ENCODE results near the gene MAPK11. TPM values are rescaled to one million over a fixed set of nuclear protein-coding genes. Genes with fewer than 3 reads are reported as not detected.

Gene MAPK11
- total RNA-seq, 1 donor from 2014 or later = 29.0 TPM

GRCh38 chr22:50294319-50294656 lies 24.1 kb upstream of the MAPK11 start:
- intact Hi-C loops (cut with micrococcal nuclease) = no loop called here
- DNase-seq = no peak
- peaks cover 6% of the 10 kb centered on the region for H3K4me1 Mint-ChIP-seq
- H3K27ac Mint-ChIP-seq = no peak overlapping the region
- no peaks in the 10 kb centered on the region for H3K9me3 Mint-ChIP-seq
- no peaks in the 10 kb centered on the region for H3K36me3 Mint-ChIP-seq (ENCODE audit: low read depth)
- peaks cover 18% of the 10 kb centered on the region for H3K27me3 Mint-ChIP-seq
- H3K4me3 Mint-ChIP-seq = no peak overlapping the region

- Mint-ChIP-seq H3K9me3 (no peaks in the 10 kb centered on the region), H3K4me1 (peaks cover 6% of the 10 kb centered on the region), H3K4me3 (no peak overlapping the region), H3K36me3 (ENCODE audit: low read depth) (no peaks in the 10 kb centered on the region), H3K27me3 (peaks cover 14% of the 10 kb centered on the region), H3K27ac (no peak overlapping the region)
- intact Hi-C loops (cut with micrococcal nuclease) = no loop called here
- no peak for DNase-seq
Measured at GRCh38 chr22:50293441-50294318, 23.5 kb upstream of the MAPK11 start.

GRCh38 chr22:50292643-50293440 lies 22.7 kb upstream of the MAPK11 start:
- Mint-ChIP-seq H3K4me3 (peak overlapping the region; percentile 72), H3K9me3 (no peaks in the 10 kb centered on the region), H3K4me1 (peaks cover 6% of the 10 kb centered on the region), H3K27me3 (peaks cover 11% of the 10 kb centered on the region), H3K27ac (peak overlapping the region; percentile 22), H3K36me3 (ENCODE audit: low read depth) (no peaks in the 10 kb centered on the region)
- intact Hi-C loops (cut with micrococcal nuclease) = no loop called here
- DNase-seq = no peak

- intact Hi-C loops (cut with micrococcal nuclease) = no loop called here
- no peak overlapping the region for H3K27ac Mint-ChIP-seq
- DNase-seq = no peak
Measured at GRCh38 chr22:50289942-50290630, 19.9 kb upstream of the MAPK11 start.

GRCh38 chr22:50289151-50289941 lies 19.2 kb upstream of the MAPK11 start:
- intact Hi-C loops (cut with micrococcal nuclease) = no loop called here
- Mint-ChIP-seq H3K27me3 (peaks cover 11% of the 10 kb centered on the region), H3K27ac (no peak overlapping the region), H3K9me3 (no peaks in the 10 kb centered on the region), H3K4me1 (peaks cover 6% of the 10 kb centered on the region), H3K36me3 (ENCODE audit: low read depth) (no peaks in the 10 kb centered on the region), H3K4me3 (no peak overlapping the region)
- no peak for DNase-seq

More at GRCh38 chr22:50289942-50290630, 19.9 kb upstream of the MAPK11 start:
- H3K4me1 Mint-ChIP-seq = peaks cover 6% of the 10 kb centered on the region
- H3K4me3 Mint-ChIP-seq = no peak overlapping the region
- no peaks in the 10 kb centered on the region for H3K36me3 Mint-ChIP-seq (ENCODE audit: low read depth)
- H3K9me3 Mint-ChIP-seq = no peaks in the 10 kb centered on the region
- peaks cover 11% of the 10 kb centered on the region for H3K27me3 Mint-ChIP-seq

- intact Hi-C loops (cut with micrococcal nuclease) = no loop called here
Measured at GRCh38 chr22:50287731-50288130, 17.6 kb upstream of the MAPK11 start.

GRCh38 chr22:50286701-50287318 lies 16.6 kb upstream of the MAPK11 start:
- H3K27me3 Mint-ChIP-seq = peaks cover under 1% of the 10 kb centered on the region
- no peak overlapping the region for H3K4me3 Mint-ChIP-seq
- intact Hi-C loops (cut with micrococcal nuclease) = no loop called here
- H3K36me3 Mint-ChIP-seq (ENCODE audit: low read depth) = no peaks in the 10 kb centered on the region
- no peaks in the 10 kb centered on the region for H3K9me3 Mint-ChIP-seq
- no peak overlapping the region for H3K27ac Mint-ChIP-seq
- DNase-seq = no peak
- no peaks in the 10 kb centered on the region for H3K4me1 Mint-ChIP-seq

More at GRCh38 chr22:50287731-50288130, 17.6 kb upstream of the MAPK11 start:
- Mint-ChIP-seq H3K4me1 (peaks cover 3% of the 10 kb centered on the region), H3K36me3 (ENCODE audit: low read depth) (no peaks in the 10 kb centered on the region), H3K27me3 (peaks cover 8% of the 10 kb centered on the region), H3K4me3 (no peak overlapping the region), H3K27ac (no peak overlapping the region), H3K9me3 (no peaks in the 10 kb centered on the region)
- DNase-seq = no peak

GRCh38 chr22:50286275-50286674 lies 16.1 kb upstream of the MAPK11 start:
- no peaks in the 10 kb centered on the region for H3K36me3 Mint-ChIP-seq (ENCODE audit: low read depth)
- H3K4me3 Mint-ChIP-seq = no peak overlapping the region
- H3K27ac Mint-ChIP-seq = no peak overlapping the region
- H3K27me3 Mint-ChIP-seq = no peaks in the 10 kb centered on the region
- no peaks in the 10 kb centered on the region for H3K4me1 Mint-ChIP-seq
- intact Hi-C loops (cut with micrococcal nuclease) = no loop called here
- H3K9me3 Mint-ChIP-seq = no peaks in the 10 kb centered on the region
- DNase-seq = no peak

GRCh38 chr22:50285568-50286229 lies 15.5 kb upstream of the MAPK11 start:
- H3K27ac Mint-ChIP-seq = no peak overlapping the region
- no peaks in the 10 kb centered on the region for H3K9me3 Mint-ChIP-seq
- no peaks in the 10 kb centered on the region for H3K27me3 Mint-ChIP-seq
- H3K36me3 Mint-ChIP-seq (ENCODE audit: low read depth) = no peaks in the 10 kb centered on the region
- DNase-seq = no peak
- no peaks in the 10 kb centered on the region for H3K4me1 Mint-ChIP-seq
- no peak overlapping the region for H3K4me3 Mint-ChIP-seq
- intact Hi-C loops (cut with micrococcal nuclease) = no loop called here

GRCh38 chr22:50284479-50284878 lies 14.3 kb upstream of the MAPK11 start:
- H3K4me1 Mint-ChIP-seq = no peaks in the 10 kb centered on the region
- no peak overlapping the region for H3K4me3 Mint-ChIP-seq
- no peaks in the 10 kb centered on the region for H3K27me3 Mint-ChIP-seq
- no peaks in the 10 kb centered on the region for H3K36me3 Mint-ChIP-seq (ENCODE audit: low read depth)
- no peak overlapping the region for H3K27ac Mint-ChIP-seq
- intact Hi-C loops (cut with micrococcal nuclease) = no loop called here
- no peak for DNase-seq
- no peaks in the 10 kb centered on the region for H3K9me3 Mint-ChIP-seq

- no peaks in the 10 kb centered on the region for H3K4me1 Mint-ChIP-seq
- H3K4me3 Mint-ChIP-seq = no peak overlapping the region
- no peak overlapping the region for H3K27ac Mint-ChIP-seq
- intact Hi-C loops (cut with micrococcal nuclease) = no loop called here
- DNase-seq = no peak
- H3K36me3 Mint-ChIP-seq (ENCODE audit: low read depth) = no peaks in the 10 kb centered on the region
- no peaks in the 10 kb centered on the region for H3K27me3 Mint-ChIP-seq
- H3K9me3 Mint-ChIP-seq = no peaks in the 10 kb centered on the region
Measured at GRCh38 chr22:50283821-50284220, 13.6 kb upstream of the MAPK11 start.

- Mint-ChIP-seq H3K27me3 (no peaks in the 10 kb centered on the region), H3K9me3 (no peaks in the 10 kb centered on the region)
Measured at GRCh38 chr22:50282361-50283155, 12.4 kb upstream of the MAPK11 start.

More at GRCh38 chr22:50282361-50283155, 12.4 kb upstream of the MAPK11 start:
- no peaks in the 10 kb centered on the region for H3K36me3 Mint-ChIP-seq (ENCODE audit: low read depth)
- H3K27ac Mint-ChIP-seq = no peak overlapping the region
- no peaks in the 10 kb centered on the region for H3K4me1 Mint-ChIP-seq
- no peak for DNase-seq
- intact Hi-C loops (cut with micrococcal nuclease) = no loop called here
- H3K4me3 Mint-ChIP-seq = no peak overlapping the region

Data from activated CD4-positive, alpha-beta T cell treated with anti-CD3 and anti-CD28 coated beads, Interleukin-2, amount 10 ng/mL, durations not matched to agents 24 days and 14 days (primary cell).